ENCODE measurements around the gene TENM3. TPM values are rescaled to one million over a fixed set of nuclear protein-coding genes. Genes with fewer than 3 reads are reported as not detected.

The TENM3 gene
- total RNA-seq, 2 experiments from 2014 or later = not detected

- intact Hi-C loops (cut with micrococcal nuclease) = no loop called here
- no peaks in the 10 kb centered on the region for H3K4me1 Mint-ChIP-seq (ENCODE audit: low read depth)
- H3K27me3 Mint-ChIP-seq = peaks cover 4% of the 10 kb centered on the region
- no peaks in the 10 kb centered on the region for H3K9me3 Mint-ChIP-seq
- H3K36me3 Mint-ChIP-seq (ENCODE audit: low read depth) = no peaks in the 10 kb centered on the region
- no peak overlapping the region for H3K4me3 Mint-ChIP-seq
- H3K27ac Mint-ChIP-seq = no peak overlapping the region
- ChIA-PET CTCF (no interaction called here), POLR2A (no interaction called here)
- ATAC-seq (no peak), DNase-seq (no peak)
- no peak for TF ChIP-seq CTCF (IDR thresholded peaks at IDR 0.05)
Measured at GRCh38 chr4:182788201-182788600, 545.0 kb downstream of the TENM3 start.

GRCh38 chr4:182789529-182789928, 546.3 kb downstream of the TENM3 start:
- Mint-ChIP-seq H3K27ac (no peak overlapping the region), H3K4me1 (ENCODE audit: low read depth) (no peaks in the 10 kb centered on the region), H3K4me3 (no peak overlapping the region), H3K27me3 (peaks cover 4% of the 10 kb centered on the region), H3K36me3 (ENCODE audit: low read depth) (no peaks in the 10 kb centered on the region), H3K9me3 (no peaks in the 10 kb centered on the region)
- CTCF ChIA-PET = no interaction called here
- no peak for TF ChIP-seq CTCF (IDR thresholded peaks at IDR 0.05)
- DNase-seq = no peak
- no peak for ATAC-seq
- intact Hi-C loops (cut with micrococcal nuclease) = no loop called here
- POLR2A ChIA-PET = no interaction called here

GRCh38 chr4:182795446-182796238, 552.4 kb downstream of the TENM3 start:
- H3K4me1 Mint-ChIP-seq (ENCODE audit: low read depth) = no peaks in the 10 kb centered on the region
- peaks cover 1% of the 10 kb centered on the region for H3K9me3 Mint-ChIP-seq
- DNase-seq = no peak
- H3K27me3 Mint-ChIP-seq = peaks cover 6% of the 10 kb centered on the region
- POLR2A ChIA-PET = no interaction called here
- H3K36me3 Mint-ChIP-seq (ENCODE audit: low read depth) = no peaks in the 10 kb centered on the region
- H3K4me3 Mint-ChIP-seq = no peak overlapping the region
- intact Hi-C loops (cut with micrococcal nuclease) = no loop called here
- CTCF ChIA-PET = interaction anchor here (1.1 kb wide), 1 partner anchor 12 kb away, joined by 3 read pairs; no protein-coding TSS in a partner anchor
- H3K27ac Mint-ChIP-seq = no peak overlapping the region
- ATAC-seq = no peak
- no peak for TF ChIP-seq CTCF (IDR thresholded peaks at IDR 0.05)

GRCh38 chr4:182799515-182800215, 556.5 kb downstream of the TENM3 start:
- Mint-ChIP-seq H3K27me3 (peaks cover 6% of the 10 kb centered on the region), H3K4me1 (ENCODE audit: low read depth) (no peaks in the 10 kb centered on the region), H3K9me3 (peaks cover 1% of the 10 kb centered on the region), H3K36me3 (ENCODE audit: low read depth) (no peaks in the 10 kb centered on the region), H3K4me3 (no peak overlapping the region), H3K27ac (no peak overlapping the region)
- POLR2A ChIA-PET = no interaction called here
- no peak for ATAC-seq
- CTCF ChIA-PET = no interaction called here
- intact Hi-C loops (cut with micrococcal nuclease) = loop anchor here (10.0 kb wide), 1 partner anchor 325 kb away; no protein-coding TSS in a partner anchor
- no peak for DNase-seq
- no peak for TF ChIP-seq CTCF (IDR thresholded peaks at IDR 0.05)

- no peak for TF ChIP-seq CTCF (IDR thresholded peaks at IDR 0.05)
- H3K27me3 Mint-ChIP-seq = peaks cover 4% of the 10 kb centered on the region
Measured at GRCh38 chr4:182800216-182800515, 557.0 kb downstream of the TENM3 start.

More at GRCh38 chr4:182800216-182800515, 557.0 kb downstream of the TENM3 start:
- peaks cover 1% of the 10 kb centered on the region for H3K9me3 Mint-ChIP-seq
- H3K27ac Mint-ChIP-seq = no peak overlapping the region
- ChIA-PET POLR2A (no interaction called here), CTCF (no interaction called here)
- no peak overlapping the region for H3K4me3 Mint-ChIP-seq
- no peaks in the 10 kb centered on the region for H3K36me3 Mint-ChIP-seq (ENCODE audit: low read depth)
- H3K4me1 Mint-ChIP-seq (ENCODE audit: low read depth) = no peaks in the 10 kb centered on the region
- DNase-seq (no peak), ATAC-seq (no peak)
- intact Hi-C loops (cut with micrococcal nuclease) = loop anchor here (10.0 kb wide), 1 partner anchor 325 kb away; no protein-coding TSS in a partner anchor

Data from activated CD8-positive, alpha-beta T cell treated with anti-CD3 and anti-CD28 coated beads for 36 hours (primary cell).